ENCODE results near the gene UBA3. TPM values are rescaled to one million over a fixed set of nuclear protein-coding genes. Genes with fewer than 3 reads are reported as not detected.

UBA3 gene
- total RNA-seq, 1 donor from 2014 or later = 68.6 TPM

DNA sequence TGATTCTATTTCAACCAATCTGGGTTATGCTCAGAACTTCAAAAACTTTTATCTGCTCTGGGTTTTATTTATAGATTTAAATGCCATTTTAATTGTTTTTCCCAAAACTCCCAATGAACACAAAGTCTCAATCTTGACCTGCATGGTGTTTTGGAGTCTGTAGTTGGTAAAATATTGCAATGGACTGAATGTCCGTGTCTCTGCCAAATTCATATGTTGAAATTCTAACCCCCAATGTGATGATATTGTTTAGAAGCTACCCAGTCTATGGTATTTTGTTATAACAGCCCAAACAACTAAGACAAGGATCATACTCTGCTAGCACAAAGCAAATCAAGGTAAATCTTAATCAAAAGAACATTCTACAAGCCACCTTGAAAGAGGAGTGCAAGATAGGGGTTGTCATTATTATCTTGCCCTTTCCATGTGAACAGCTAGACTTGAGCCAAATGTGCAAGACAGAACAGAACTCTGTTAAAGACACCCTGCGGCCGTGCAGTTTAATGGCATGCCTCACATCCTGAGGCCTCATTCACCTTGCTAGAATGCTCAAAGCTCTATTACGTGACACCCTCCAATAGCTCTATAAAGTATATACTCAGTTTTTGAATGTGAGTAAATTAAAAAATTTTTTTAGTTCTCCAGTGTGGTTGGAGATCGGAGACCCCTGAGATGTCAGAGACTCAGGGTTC lies 74.2 kb downstream of the UBA3 start:
- H3K9me3 Mint-ChIP-seq (ENCODE audit: unreplicated experiment) = peaks cover 2% of the 10 kb centered on the region
- peaks cover 1% of the 10 kb centered on the region for H3K27me3 Mint-ChIP-seq (ENCODE audit: unreplicated experiment)
- H3K4me3 Mint-ChIP-seq (ENCODE audit: unreplicated experiment) = no peak overlapping the region
- peaks cover 11% of the 10 kb centered on the region for H3K4me1 Mint-ChIP-seq (ENCODE audit: low read depth, unreplicated experiment)
- no peak for DNase-seq
- no peak overlapping the region for H3K27ac Mint-ChIP-seq (ENCODE audit: unreplicated experiment)
- no peak for TF ChIP-seq CTCF (IDR thresholded peaks at IDR 0.05; ENCODE audit: partially characterized antibody, unreplicated experiment)
- H3K36me3 Mint-ChIP-seq (ENCODE audit: unreplicated experiment) = no peaks in the 10 kb centered on the region

DNA sequence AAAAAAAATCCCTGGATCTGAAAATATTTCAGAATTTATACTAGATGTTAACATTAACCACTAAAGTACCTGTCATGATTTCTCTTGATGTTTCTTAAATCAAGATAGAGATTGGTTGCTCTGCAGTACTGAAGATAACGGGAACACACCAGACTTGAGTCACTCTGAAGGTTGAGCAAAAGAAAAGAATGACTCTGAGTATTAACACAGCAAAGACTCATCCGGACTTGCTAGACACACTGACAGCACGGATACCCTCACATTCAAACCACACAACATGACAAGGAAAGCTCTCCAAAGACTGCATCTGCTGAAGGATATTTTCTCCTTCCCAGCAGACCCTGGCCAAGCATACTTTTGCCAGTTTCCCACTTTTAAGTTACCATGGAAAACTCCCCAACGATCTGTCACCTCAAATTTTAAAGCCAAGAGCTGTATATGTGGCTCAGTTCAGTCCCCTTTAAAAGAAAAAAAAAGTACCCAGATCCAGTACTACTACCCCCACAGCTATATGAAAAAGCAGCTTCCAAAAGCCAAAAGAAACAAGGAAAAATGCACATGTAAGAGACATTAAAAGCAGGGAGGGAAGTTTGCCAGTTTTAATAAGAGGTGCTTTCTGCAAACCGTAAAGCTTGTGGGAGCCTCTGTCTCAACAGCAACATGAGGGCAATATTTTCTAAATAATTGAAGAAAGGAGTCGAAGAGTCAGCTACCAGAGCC lies 74.9 kb downstream of the UBA3 start:
- Mint-ChIP-seq H3K27ac (ENCODE audit: unreplicated experiment) (no peak overlapping the region), H3K27me3 (ENCODE audit: unreplicated experiment) (peaks cover 1% of the 10 kb centered on the region), H3K36me3 (ENCODE audit: unreplicated experiment) (no peaks in the 10 kb centered on the region), H3K4me1 (ENCODE audit: low read depth, unreplicated experiment) (peaks cover 11% of the 10 kb centered on the region), H3K4me3 (ENCODE audit: unreplicated experiment) (no peak overlapping the region), H3K9me3 (ENCODE audit: unreplicated experiment) (no peaks in the 10 kb centered on the region)
- DNase-seq = no peak
- no peak for TF ChIP-seq CTCF (IDR thresholded peaks at IDR 0.05; ENCODE audit: partially characterized antibody, unreplicated experiment)

Small RNA genes within 50 kb of the gene (microRNA-seq; reads per million reads assigned to microRNA genes)
- 1.4 reads per million, percentile 3 among the genes with 10 or more reads in this experiment for gene MIR3136 (ENCODE audit: unreplicated experiment)

Other genes starting within 250 kb of the UBA3 start
- not detected for gene TAFA4, start 147.8 kb downstream of the UBA3 start, total RNA-seq (ENCODE audit: unreplicated experiment)
- 17.2 TPM for gene EOGT, start 66.7 kb downstream of the UBA3 start, total RNA-seq (ENCODE audit: unreplicated experiment)
- 18.8 TPM for gene TMF1, start 28.0 kb downstream of the UBA3 start, total RNA-seq (ENCODE audit: unreplicated experiment)
- 74.0 TPM for gene ARL6IP5, start 4.6 kb upstream of the UBA3 start, total RNA-seq (ENCODE audit: unreplicated experiment)
- gene LMOD3, start 42.2 kb upstream of the UBA3 start, total RNA-seq (ENCODE audit: unreplicated experiment) = not detected

Measured in glutamatergic neuron (in vitro differentiated cells).